Loucy (cell line): ENCODE measurements around the gene FABP6.
A peak's percentile ranks its signal among the peaks of the same experiment; 100 is the strongest.

Experiments
- H2AFZ ChIP-seq: fragments of 200-600 bp; sonication (generic); 2 replicates; pipeline ENCODE4 v1.6.0; 2016; ENCODE audit warnings: antibody characterized with exemption, mild to moderate bottlenecking, low read length, moderate library complexity
- H3F3A ChIP-seq: fragments of 200-600 bp; 2 replicates; pipeline ENCODE4 v1.6.0; 2016; ENCODE audit warnings: antibody characterized with exemption, low read depth, mild to moderate bottlenecking
- H3K27me3 ChIP-seq: fragments of 200-600 bp; sonication (generic); 2 replicates; pipeline ENCODE4 v1.6.1; 2014; ENCODE audit warnings: low read length, mild to moderate bottlenecking; ENCODE audit not compliant: insufficient read depth, poor library complexity, severe bottlenecking
- H3K36me3 ChIP-seq: fragments of 200-600 bp; sonication (generic); 2 replicates; pipeline ENCODE4 v1.6.1; 2016; ENCODE audit warnings: low read length; ENCODE audit not compliant: insufficient read depth
- H3K4me1 ChIP-seq: fragments of 200-600 bp; sonication (generic); 2 replicates; pipeline ENCODE4 v1.5.1; 2014; ENCODE audit warnings: low read length, mild to moderate bottlenecking; ENCODE audit not compliant: insufficient read depth, poor library complexity, severe bottlenecking
- H3K4me2 ChIP-seq: fragments of 200-600 bp; sonication (generic); 2 replicates; pipeline ENCODE4 v1.6.0; 2014; ENCODE audit warnings: antibody characterized with exemption, low read length, low read depth, mild to moderate bottlenecking; ENCODE audit not compliant: poor library complexity, severe bottlenecking
- H3K4me3 ChIP-seq: fragments of 200-600 bp; sonication (generic); 2 replicates; pipeline ENCODE4 v1.5.1; 2014; ENCODE audit warnings: low read length, mild to moderate bottlenecking, mixed read lengths; ENCODE audit not compliant: poor library complexity, severe bottlenecking
- H3K79me2 ChIP-seq: fragments of 200-600 bp; sonication (generic); 2 replicates; pipeline ENCODE4 v1.6.1; 2014; ENCODE audit warnings: low read length; ENCODE audit not compliant: insufficient read depth
- H3K9ac ChIP-seq: fragments of 200-600 bp; sonication (generic); 2 replicates; pipeline ENCODE4 v1.6.0; 2014; ENCODE audit warnings: mild to moderate bottlenecking, low read depth, low read length, moderate library complexity; ENCODE audit not compliant: poor library complexity, severe bottlenecking
- H3K9me2 ChIP-seq: fragments of 200-600 bp; sonication (generic); replicated peaks from 2 replicates; pipeline ENCODE4 v1.6.1; 2016; ENCODE audit warnings: low read depth, low read length, mixed read lengths
- H3K9me3 ChIP-seq: fragments of 200-600 bp; sonication (generic); 2 replicates; pipeline ENCODE4 v1.6.1; 2014; ENCODE audit warnings: mild to moderate bottlenecking, antibody characterized with exemption, low read length, low read depth; ENCODE audit not compliant: insufficient read depth
- H4K20me1 ChIP-seq: fragments of 200-600 bp; sonication (generic); 2 replicates; pipeline ENCODE4 v1.6.0; 2014; ENCODE audit warnings: antibody characterized with exemption, low read length, mild to moderate bottlenecking; ENCODE audit not compliant: insufficient read depth, poor library complexity, severe bottlenecking
- EZH2phosphoT487 ChIP-seq: fragments of 200-600 bp; IDR thresholded peaks from 2 replicates; pipeline ENCODE4 v1.6.1; 2018; ENCODE audit warnings: antibody characterized with exemption, mild to moderate bottlenecking, moderate library complexity, borderline replicate concordance
- TF ChIP-seq, protein P1 (sequence below): fragments of 200-600 bp; sonication (generic); conservative IDR thresholded peaks from 2 replicates; pipeline ENCODE4 v1.5.1; 2014; ENCODE audit warnings: mild to moderate bottlenecking, antibody characterized with exemption, low read length

Gene FABP6

GRCh38 chr5:160197341-160198144 lies 31.8 kb upstream of the FABP6 start:
- H3K9me3 ChIP-seq: no peaks in the 10 kb centered on the region
- no peak for TF ChIP-seq EZH2phosphoT487
- TF ChIP-seq, protein P1, sequence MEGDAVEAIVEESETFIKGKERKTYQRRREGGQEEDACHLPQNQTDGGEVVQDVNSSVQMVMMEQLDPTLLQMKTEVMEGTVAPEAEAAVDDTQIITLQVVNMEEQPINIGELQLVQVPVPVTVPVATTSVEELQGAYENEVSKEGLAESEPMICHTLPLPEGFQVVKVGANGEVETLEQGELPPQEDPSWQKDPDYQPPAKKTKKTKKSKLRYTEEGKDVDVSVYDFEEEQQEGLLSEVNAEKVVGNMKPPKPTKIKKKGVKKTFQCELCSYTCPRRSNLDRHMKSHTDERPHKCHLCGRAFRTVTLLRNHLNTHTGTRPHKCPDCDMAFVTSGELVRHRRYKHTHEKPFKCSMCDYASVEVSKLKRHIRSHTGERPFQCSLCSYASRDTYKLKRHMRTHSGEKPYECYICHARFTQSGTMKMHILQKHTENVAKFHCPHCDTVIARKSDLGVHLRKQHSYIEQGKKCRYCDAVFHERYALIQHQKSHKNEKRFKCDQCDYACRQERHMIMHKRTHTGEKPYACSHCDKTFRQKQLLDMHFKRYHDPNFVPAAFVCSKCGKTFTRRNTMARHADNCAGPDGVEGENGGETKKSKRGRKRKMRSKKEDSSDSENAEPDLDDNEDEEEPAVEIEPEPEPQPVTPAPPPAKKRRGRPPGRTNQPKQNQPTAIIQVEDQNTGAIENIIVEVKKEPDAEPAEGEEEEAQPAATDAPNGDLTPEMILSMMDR: no peak
- no peaks in the 10 kb centered on the region for H3K79me2 ChIP-seq
- no peak overlapping the region for H3K4me3 ChIP-seq
- no peak overlapping the region for H3K4me2 ChIP-seq
- H3F3A ChIP-seq: no peaks in the 10 kb centered on the region
- no peaks in the 10 kb centered on the region for H3K27me3 ChIP-seq
- H3K4me1 ChIP-seq: peaks cover 4% of the 10 kb centered on the region
- H2AFZ ChIP-seq: no peak overlapping the region
- H3K9me2 ChIP-seq: no peaks in the 10 kb centered on the region
- no peaks in the 10 kb centered on the region for H4K20me1 ChIP-seq
- no peak overlapping the region for H3K9ac ChIP-seq
- no peaks in the 10 kb centered on the region for H3K36me3 ChIP-seq

DNA sequence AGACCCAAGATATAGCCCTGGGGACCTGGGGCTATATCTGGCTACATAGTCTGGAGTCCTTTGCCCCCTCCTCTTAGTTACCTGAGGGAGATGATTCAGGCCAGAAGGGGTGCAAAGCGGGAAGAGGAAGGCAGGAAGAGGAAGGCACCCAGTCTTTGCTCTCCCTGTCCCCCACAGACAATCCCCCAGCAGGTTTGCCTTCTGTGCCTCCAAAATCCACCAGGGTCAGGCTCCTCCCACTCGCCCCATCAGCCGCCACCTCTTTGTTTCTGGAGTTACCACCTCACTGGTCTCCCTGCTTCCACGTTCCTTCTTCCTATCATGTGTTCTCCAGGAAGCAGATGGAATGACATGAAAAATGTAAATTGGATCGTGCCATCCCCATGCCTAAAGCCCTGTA lies 31.2 kb upstream of the FABP6 start:
- no peaks in the 10 kb centered on the region for H3F3A ChIP-seq
- H3K27me3 ChIP-seq: no peaks in the 10 kb centered on the region
- no peak overlapping the region for H3K4me2 ChIP-seq
- H3K4me1 ChIP-seq: peaks cover 4% of the 10 kb centered on the region
- H3K4me3 ChIP-seq: no peak overlapping the region
- no peak overlapping the region for H3K9ac ChIP-seq
- no peaks in the 10 kb centered on the region for H3K36me3 ChIP-seq
- H3K9me2 ChIP-seq: no peaks in the 10 kb centered on the region
- H3K79me2 ChIP-seq: no peaks in the 10 kb centered on the region
- TF ChIP-seq, protein P1: no peak
- no peak for TF ChIP-seq EZH2phosphoT487
- H2AFZ ChIP-seq: no peak overlapping the region
- no peaks in the 10 kb centered on the region for H4K20me1 ChIP-seq
- H3K9me3 ChIP-seq: no peaks in the 10 kb centered on the region

GRCh38 chr5:160198841-160199409 lies 30.4 kb upstream of the FABP6 start:
- H3K9ac ChIP-seq: no peak overlapping the region
- no peaks in the 10 kb centered on the region for H3K9me3 ChIP-seq
- H4K20me1 ChIP-seq: no peaks in the 10 kb centered on the region
- H3K27me3 ChIP-seq: no peaks in the 10 kb centered on the region
- no peak overlapping the region for H3K4me3 ChIP-seq
- no peak for TF ChIP-seq EZH2phosphoT487
- TF ChIP-seq, protein P1: no peak
- H3K9me2 ChIP-seq: no peaks in the 10 kb centered on the region
- H2AFZ ChIP-seq: peak overlapping the region; percentile 93; the same call in 1 of the 2 replicates
- no peaks in the 10 kb centered on the region for H3K79me2 ChIP-seq
- H3K4me2 ChIP-seq: peak overlapping the region; percentile 48
- no peaks in the 10 kb centered on the region for H3K36me3 ChIP-seq
- H3F3A ChIP-seq: no peaks in the 10 kb centered on the region
- peaks cover 4% of the 10 kb centered on the region for H3K4me1 ChIP-seq
